ENCODE results near the gene CEP63. TPM values are rescaled to one million over a fixed set of nuclear protein-coding genes. Genes with fewer than 3 reads are reported as not detected.

CEP63 gene
- total RNA-seq (2022; extraction: Qiagen RNA extraction; ENCODE audit: low read depth): 11.7 to 25.7 TPM (median 13.3 TPM) in 5 replicates

DNA sequence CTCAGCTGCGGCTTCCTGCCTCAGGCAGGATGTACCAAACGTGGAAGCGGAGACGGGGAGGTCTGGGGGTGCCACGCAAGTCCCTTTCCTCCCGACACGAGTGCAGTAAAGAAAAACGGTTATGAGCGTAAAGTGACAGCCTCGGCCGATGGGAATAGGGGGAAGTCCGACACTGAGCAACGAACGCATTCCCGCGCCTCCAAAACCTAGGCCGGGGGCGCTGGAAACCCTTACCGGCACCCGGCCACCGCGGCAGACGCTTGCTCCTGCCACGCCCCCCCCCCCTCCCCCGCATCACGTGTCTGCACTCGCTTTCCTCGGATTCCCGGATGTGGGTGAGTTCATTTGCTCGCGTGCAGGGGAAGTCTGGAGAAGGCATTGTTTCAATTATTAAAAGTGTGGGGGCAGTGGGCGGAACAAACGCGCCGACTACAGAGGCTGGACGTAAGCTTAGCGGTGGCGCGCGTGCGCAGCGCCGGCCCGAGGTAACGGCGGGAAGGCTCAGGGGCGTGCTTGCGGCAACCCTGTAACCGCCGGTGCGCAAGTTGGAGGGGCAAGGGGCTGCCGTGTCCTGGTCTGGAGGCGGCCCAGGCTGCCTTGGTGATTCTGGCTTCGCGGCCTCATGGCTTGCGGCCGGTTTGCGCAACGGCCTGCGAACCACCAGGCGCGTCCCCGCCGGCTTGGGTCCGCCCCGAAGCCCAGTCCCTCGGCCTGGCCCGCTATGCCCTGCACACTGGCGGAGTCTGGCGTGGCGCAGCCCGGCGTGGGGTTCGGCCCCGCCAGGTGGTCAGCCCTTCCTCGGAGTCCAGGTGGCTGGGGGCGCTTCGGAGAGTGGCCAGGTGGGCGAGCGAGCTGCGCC is at the start of gene CEP63, which contains the start of gene ANAPC13:
CEP63 (plus strand) TSS at position 340 of the 859 bp plus-strand sequence. CDS start 9,264 bp downstream, outside the sequence.
ANAPC13 (minus strand) TSS at position 268 of the 859 bp plus-strand sequence. CDS start 3,081 bp downstream, outside the sequence.

Other genes starting within 250 kb of the CEP63 start
- gene RYK, start 235.2 kb upstream of the CEP63 start, total RNA-seq (2022; extraction: Qiagen RNA extraction; ENCODE audit: low read depth): 25.4 to 31.4 TPM (median 28.8 TPM) in 5 replicates
- 35.6 to 51.8 TPM (median 51.2 TPM) in 5 replicates for gene AMOTL2, start 111.6 kb upstream of the CEP63 start, total RNA-seq (2022; extraction: Qiagen RNA extraction; ENCODE audit: low read depth)
- 39.9 to 61.5 TPM (median 45.2 TPM) in 5 replicates for gene ANAPC13, start 72 bp upstream of the CEP63 start, total RNA-seq (2022; extraction: Qiagen RNA extraction; ENCODE audit: low read depth)
- 0.07 to 0.25 TPM (median 0.20 TPM) in 3 of 5 replicates, not detected in the others for gene KY, start 165.0 kb downstream of the CEP63 start, total RNA-seq (2022; extraction: Qiagen RNA extraction; ENCODE audit: low read depth)